OCI-LY1 (cell line): ENCODE data around the gene NAXD.

Experiments used
- EZH2 ChIP-seq: fragments of 200-600 bp; sonication (generic), shearing (Covaris generic); IDR thresholded peaks from 2 replicates; pipeline ENCODE4 v1.8.0; 2017; ENCODE audit warnings: borderline replicate concordance, mixed run types, mild to moderate bottlenecking, antibody characterized with exemption, low read length, moderate library complexity, mixed read lengths
- TF ChIP-seq, protein P1 (sequence below): fragments of 200-600 bp; sonication (generic), shearing (Covaris generic); IDR thresholded peaks from 2 replicates; pipeline ENCODE4 v1.5.1; 2017; ENCODE audit warnings: mild to moderate bottlenecking, antibody characterized with exemption, low read length, moderate library complexity, mixed read lengths

GRCh38 chr13:110647365-110647737 is 32.0 kb downstream of the NAXD start:
- TF ChIP-seq, protein P1, sequence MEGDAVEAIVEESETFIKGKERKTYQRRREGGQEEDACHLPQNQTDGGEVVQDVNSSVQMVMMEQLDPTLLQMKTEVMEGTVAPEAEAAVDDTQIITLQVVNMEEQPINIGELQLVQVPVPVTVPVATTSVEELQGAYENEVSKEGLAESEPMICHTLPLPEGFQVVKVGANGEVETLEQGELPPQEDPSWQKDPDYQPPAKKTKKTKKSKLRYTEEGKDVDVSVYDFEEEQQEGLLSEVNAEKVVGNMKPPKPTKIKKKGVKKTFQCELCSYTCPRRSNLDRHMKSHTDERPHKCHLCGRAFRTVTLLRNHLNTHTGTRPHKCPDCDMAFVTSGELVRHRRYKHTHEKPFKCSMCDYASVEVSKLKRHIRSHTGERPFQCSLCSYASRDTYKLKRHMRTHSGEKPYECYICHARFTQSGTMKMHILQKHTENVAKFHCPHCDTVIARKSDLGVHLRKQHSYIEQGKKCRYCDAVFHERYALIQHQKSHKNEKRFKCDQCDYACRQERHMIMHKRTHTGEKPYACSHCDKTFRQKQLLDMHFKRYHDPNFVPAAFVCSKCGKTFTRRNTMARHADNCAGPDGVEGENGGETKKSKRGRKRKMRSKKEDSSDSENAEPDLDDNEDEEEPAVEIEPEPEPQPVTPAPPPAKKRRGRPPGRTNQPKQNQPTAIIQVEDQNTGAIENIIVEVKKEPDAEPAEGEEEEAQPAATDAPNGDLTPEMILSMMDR, result no peak
- TF ChIP-seq EZH2, result no peak
